Measurements from ENCODE around the gene HVCN1.

DNA sequence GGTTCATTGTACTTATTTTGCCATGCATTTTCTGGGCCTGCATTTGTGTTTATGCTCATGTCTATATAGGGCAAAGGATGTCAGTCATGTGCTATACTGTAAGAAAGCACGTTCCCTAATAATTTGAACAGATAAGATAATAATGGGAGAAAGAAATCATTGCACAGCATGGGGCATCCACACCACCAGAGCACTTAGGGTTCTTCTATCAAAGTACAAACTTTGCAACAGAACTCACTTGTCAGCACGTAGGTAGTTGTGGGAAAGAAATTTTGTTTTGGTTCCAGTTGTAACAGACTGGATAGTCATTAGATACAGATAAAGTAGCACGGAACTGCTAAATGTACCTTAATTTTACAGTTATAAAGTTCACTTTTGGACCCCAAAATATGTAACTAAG, 43.7 kb upstream of the HVCN1 start:
- TF ChIP-seq FOXA1 (IDR thresholded peaks at IDR 0.05) (no peak), ELF4 (IDR thresholded peaks at IDR 0.05) (no peak), BHLHE40 (IDR thresholded peaks at IDR 0.05; ENCODE audit: borderline replicate concordance) (no peak), FOXM1 (IDR thresholded peaks at IDR 0.05; ENCODE audit: borderline replicate concordance) (no peak), SP1 (IDR thresholded peaks at IDR 0.05) (no peak), NFRKB (IDR thresholded peaks at IDR 0.05) (no peak), CTBP1 (IDR thresholded peaks at IDR 0.05; ENCODE audit: borderline replicate concordance) (no peak)
